IMR-90 (cell line): ENCODE data around the gene SRGAP2C. TPM values are rescaled to one million over a fixed set of nuclear protein-coding genes. Genes with fewer than 3 reads are reported as not detected.
"Not testable (repeated sequence)": the region's sequence is repeated elsewhere in the genome, so short reads cannot be mapped to it uniquely, and the experiment has no call there.

Experiments
- ATAC-seq: fragments of 200-7000 bp; cut with Tn5 transposase; 2 replicates; pipeline ENCODE4 v1.9.1; 2020; ENCODE audit warnings: low read depth, mild to moderate bottlenecking, moderate library complexity
- BruUV-seq: library from RNA; stranded (reverse); fragments of 400-500 nt; replicated peaks from 2 replicates; lab custom pipeline; 2021; lab: Mats Ljungman, UMichigan
- CTCF ChIA-PET: fragments of 300-600 bp; formaldehyde crosslinking; extraction: SDS; loops from one replicate; lab custom pipeline; 2021; ENCODE audit warnings: antibody characterized with exemption; lab: Yijun Ruan, JAX
- POLR2A ChIA-PET: fragments of 300-600 bp; sonication (Branson Sonifier 250); formaldehyde crosslinking; loops from one replicate; lab custom pipeline; 2022; ENCODE audit warnings: antibody characterized with exemption; ENCODE audit not compliant: unreplicated experiment; lab: Charles Lee
- DNase-seq: peaks from one replicate; pipeline ENCODE4 v3.0.0; 2013
- H2AFZ ChIP-seq: replicated peaks from 2 replicates; pipeline ENCODE3; 2013; ENCODE audit warnings: low read length, mild to moderate bottlenecking; ENCODE audit not compliant: poor library complexity
- H2AK5ac ChIP-seq: 2 replicates; pipeline ENCODE4 v1.6.1; 2013; ENCODE audit warnings: low read depth, low read length, inconsistent platforms
- H2AK9ac ChIP-seq: replicated peaks from 2 replicates; pipeline ENCODE3; 2013; ENCODE audit warnings: mild to moderate bottlenecking, low read depth, low read length, moderate library complexity; ENCODE audit not compliant: poor library complexity
- H2BK120ac ChIP-seq: 2 replicates; pipeline ENCODE4 v1.6.1; 2013; ENCODE audit warnings: low read depth, low read length, inconsistent platforms
- H2BK15ac ChIP-seq: 3 replicates; pipeline ENCODE4 v1.6.1; 2013; ENCODE audit warnings: low read depth, low read length, inconsistent platforms
- H2BK20ac ChIP-seq: 2 replicates; pipeline ENCODE4 v1.6.1; 2013; ENCODE audit warnings: low read depth, mild to moderate bottlenecking, inconsistent platforms, low read length, moderate library complexity
- H2BK5ac ChIP-seq: 2 replicates; pipeline ENCODE4 v1.6.1; 2013; ENCODE audit warnings: mild to moderate bottlenecking, low read depth, low read length, inconsistent platforms; ENCODE audit not compliant: poor library complexity, severe bottlenecking
- H3K14ac ChIP-seq: replicated peaks from 2 replicates; pipeline ENCODE4 v1.6.1; 2013; ENCODE audit warnings: low read depth, low read length, inconsistent platforms
- H3K18ac ChIP-seq: 2 replicates; pipeline ENCODE4 v1.6.1; 2013; ENCODE audit warnings: low read depth, low read length, control low read depth
- H3K23ac ChIP-seq: 2 replicates; pipeline ENCODE4 v1.6.1; 2013; ENCODE audit warnings: low read depth, low read length, inconsistent platforms
- H3K27ac ChIP-seq: 2 replicates; pipeline ENCODE4 v1.5.1; 2013; ENCODE audit warnings: mild to moderate bottlenecking, control low read depth, low read length; ENCODE audit not compliant: insufficient read depth
- H3K27me3 ChIP-seq: 2 replicates; pipeline ENCODE4 v1.6.1; 2013; ENCODE audit warnings: low read length; ENCODE audit not compliant: control insufficient read depth, insufficient read depth
- H3K36me3 ChIP-seq: 2 replicates; pipeline ENCODE4 v1.6.1; 2013; ENCODE audit warnings: low read length, mixed read lengths; ENCODE audit not compliant: control insufficient read depth, insufficient read depth
- H3K4ac ChIP-seq: 2 replicates; pipeline ENCODE4 v1.6.1; 2013; ENCODE audit warnings: low read depth, low read length, inconsistent platforms
- H3K4me1 ChIP-seq: 2 replicates; pipeline ENCODE4 v1.6.1; 2013; ENCODE audit warnings: low read length, mixed read lengths; ENCODE audit not compliant: control insufficient read depth, insufficient read depth
- H3K4me2 ChIP-seq: 2 replicates; pipeline ENCODE4 v1.6.1; 2013; ENCODE audit warnings: low read depth, mild to moderate bottlenecking, control low read depth, low read length, moderate library complexity
- H3K4me3 ChIP-seq: 2 replicates; pipeline ENCODE4 v1.5.1; 2013; ENCODE audit warnings: low read depth, mild to moderate bottlenecking, control low read depth, low read length, moderate library complexity; ENCODE audit not compliant: insufficient read depth
- H3K56ac ChIP-seq: 2 replicates; pipeline ENCODE4 v1.6.1; 2013; ENCODE audit warnings: low read length, inconsistent platforms; ENCODE audit not compliant: insufficient read depth; ENCODE audit errors: extremely low read depth
- H3K79me1 ChIP-seq, 2 experiments: 2 replicates each; pipeline ENCODE4 v1.6.1; 2013; ENCODE audit warnings: low read length in 2 of 2, inconsistent platforms in 1 of 2, low read depth in 1 of 2
- H3K9ac ChIP-seq: 2 replicates; pipeline ENCODE4 v1.6.1; 2013; ENCODE audit warnings: low read depth, low read length, control low read depth
- H3K9me1 ChIP-seq: 2 replicates; pipeline ENCODE4 v1.6.1; 2013; ENCODE audit warnings: low read length, inconsistent platforms; ENCODE audit not compliant: insufficient read depth
- H3K9me3 ChIP-seq: 2 replicates; pipeline ENCODE4 v1.6.1; 2013; ENCODE audit warnings: low read length; ENCODE audit not compliant: control insufficient read depth, insufficient read depth
- H4K20me1 ChIP-seq: 2 replicates; pipeline ENCODE4 v1.6.1; 2013; ENCODE audit warnings: low read length, inconsistent platforms; ENCODE audit not compliant: insufficient read depth
- H4K5ac ChIP-seq: 2 replicates; pipeline ENCODE4 v1.6.1; 2013; ENCODE audit warnings: mild to moderate bottlenecking, low read depth, low read length, control low read depth
- H4K8ac ChIP-seq, 2 experiments: 2 replicates each; pipeline ENCODE4 v1.6.1; 2013; ENCODE audit warnings: low read depth in 2 of 2, low read length in 2 of 2, control low read depth in 1 of 2, inconsistent platforms in 1 of 2
- H4K91ac ChIP-seq: 2 replicates; pipeline ENCODE4 v1.6.1; 2013; ENCODE audit warnings: low read depth, low read length, inconsistent platforms; ENCODE audit not compliant: insufficient read depth
- WGBS, 2 experiments: methylation state at CpG; one replicate each; pipeline versions ENCODE4 v1.1.5 to v1.1.7; 2013; ENCODE audit warnings: missing lambda C conversion rate in 2 of 2; ENCODE audit not compliant: insufficient read length in 1 of 2; ENCODE audit errors: extremely low coverage in 2 of 2; 5-methylcytosine and 5-hydroxymethylcytosine counted together
- dilution Hi-C: fragments of 300-500 bp; cut with HindIII; formaldehyde crosslinking; loops from one replicate; pipeline ENCODE4 v1.14.3; 2018; ENCODE audit warnings: low sequenced_read_pairs; ENCODE audit not compliant: unreplicated experiment
- in situ Hi-C: fragments of 300-500 bp; cut with MboI; formaldehyde crosslinking; loops from 3 replicates; pipeline ENCODE4 v1.14.3; 2019; ENCODE audit warnings: low sequenced_read_pairs, inconsistent platforms, mixed read lengths
- intact Hi-C: fragments of 100-400 bp; cut with micrococcal nuclease; formaldehyde crosslinking; loops from 2 replicates; pipeline ENCODE4 v1.10.0; 2022
- polyA plus RNA-seq, 3 experiments: library from polyadenylated mRNA; depleted of rRNA; stranded (reverse); fragments of >200 nt; gene quantifications; 2 replicates each; pipeline ENCODE4 v1.2.3, GENCODE V29; 2012; ENCODE audit warnings: low replicate concordance in 1 of 3
- total RNA-seq: library from RNA; depleted of rRNA; stranded (reverse); fragments of >200 nt; gene quantifications from 2 replicates; pipeline ENCODE4 v1.2.3, GENCODE V29; 2012

SRGAP2C gene
- total and polyA plus RNA-seq, 2 of the 4 experiments (the other 2 are of a cell fraction) = 5.6 to 12.7 TPM

DNA sequence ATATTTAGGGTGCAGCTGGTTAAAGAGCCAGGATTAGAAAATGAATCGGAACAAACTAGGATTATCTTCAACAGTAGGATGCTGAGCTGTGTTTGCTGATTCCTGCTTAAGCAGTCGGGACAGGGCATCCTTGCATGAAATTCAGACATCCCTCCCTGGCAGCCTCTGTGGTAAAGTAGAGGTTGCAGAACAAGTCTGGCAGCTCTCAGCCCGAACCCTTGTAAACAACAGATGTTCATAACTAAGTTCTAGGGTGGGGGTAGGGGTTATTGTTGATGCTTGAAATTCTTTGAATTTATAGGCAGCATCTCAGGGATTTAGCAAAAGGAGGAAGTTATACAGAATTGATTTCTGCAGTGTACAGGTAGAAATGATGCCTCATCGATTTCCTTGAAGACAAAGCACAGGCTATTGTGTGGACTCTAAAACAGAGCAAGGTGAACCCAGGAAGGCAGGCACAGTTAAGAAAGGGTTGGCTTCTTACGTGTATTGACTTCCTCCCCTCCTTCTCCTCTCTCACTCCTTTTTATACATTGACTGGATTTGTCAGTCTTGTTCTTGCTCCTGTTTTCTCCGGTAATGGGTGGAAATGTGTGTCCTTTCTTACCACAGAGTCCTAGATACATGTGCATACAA, 114.9 kb downstream of the SRGAP2C start:
- H2AK5ac ChIP-seq, H3K27me3 ChIP-seq, H4K8ac ChIP-seq, H3K36me3 ChIP-seq, H4K5ac ChIP-seq, DNase-seq, intact Hi-C loops, H2AFZ ChIP-seq, H3K9ac ChIP-seq, H3K56ac ChIP-seq, H3K9me1 ChIP-seq, H2BK120ac ChIP-seq, BruUV-seq, CTCF ChIA-PET, H2BK15ac ChIP-seq, H3K27ac ChIP-seq, H3K14ac ChIP-seq, dilution Hi-C loops, H3K18ac ChIP-seq, H3K9me3 ChIP-seq, H4K91ac ChIP-seq, H2AK9ac ChIP-seq, H4K20me1 ChIP-seq, H3K4ac ChIP-seq, in situ Hi-C loops, H2BK20ac ChIP-seq, H3K23ac ChIP-seq, POLR2A ChIA-PET, H3K79me1 ChIP-seq, H2BK5ac ChIP-seq, H3K4me1 ChIP-seq, H3K4me3 ChIP-seq: not testable (repeated sequence)
- H3K4me2 ChIP-seq = peak overlapping the region; percentile 55
- peak; percentile 77 for ATAC-seq
- WGBS, 2 experiments = no CpG with 5 or more reads among the region's 6 CpGs

DNA sequence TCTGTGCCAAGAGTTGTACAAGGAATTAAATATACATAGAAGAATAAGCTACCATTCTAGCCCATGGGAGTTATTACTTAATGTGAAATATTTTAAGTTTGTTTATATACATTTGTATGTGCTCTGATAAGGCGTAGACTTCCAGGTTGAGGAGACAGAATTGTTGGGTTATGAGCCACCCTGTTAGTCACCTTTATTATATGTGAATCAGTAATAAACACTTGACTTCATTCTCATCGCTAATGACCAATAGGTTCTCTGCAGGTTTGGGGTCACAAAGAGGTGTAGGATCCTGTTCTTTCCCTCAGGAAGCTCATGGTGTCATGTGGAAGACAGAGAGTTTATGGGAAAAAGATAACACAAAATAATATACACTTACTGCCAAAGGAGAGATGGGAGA, 117.1 kb downstream of the SRGAP2C start:
- H3K23ac ChIP-seq, H3K4me2 ChIP-seq, H4K20me1 ChIP-seq, H4K8ac ChIP-seq, H3K27me3 ChIP-seq, H2AFZ ChIP-seq, H2AK9ac ChIP-seq, H3K9ac ChIP-seq, POLR2A ChIA-PET, dilution Hi-C loops, H3K79me1 ChIP-seq, H3K18ac ChIP-seq, H3K4me1 ChIP-seq, in situ Hi-C loops, intact Hi-C loops, H2BK15ac ChIP-seq, BruUV-seq, H3K27ac ChIP-seq, H3K36me3 ChIP-seq, H2BK5ac ChIP-seq, H3K4me3 ChIP-seq, DNase-seq, H4K5ac ChIP-seq, H3K56ac ChIP-seq, H2BK120ac ChIP-seq, H2BK20ac ChIP-seq, H3K9me3 ChIP-seq, CTCF ChIA-PET, H3K14ac ChIP-seq, H3K9me1 ChIP-seq, H4K91ac ChIP-seq, H2AK5ac ChIP-seq, H3K4ac ChIP-seq: not testable (repeated sequence)
- no CpG with 5 or more reads among the region's 2 CpGs for WGBS, 2 experiments
- ATAC-seq = peak; percentile 65
